H9 (cell line): ENCODE data around the gene CLEC17A. TPM values are rescaled to one million over a fixed set of nuclear protein-coding genes. Genes with fewer than 3 reads are reported as not detected.
A peak's percentile ranks its signal among the peaks of the same experiment; 100 is the strongest.

ENCODE experiments used
- DNase-seq: peaks from one replicate; pipeline ENCODE4 v3.0.0-alpha.2; 2017
- H2AFZ ChIP-seq: one replicate; pipeline ENCODE4 v1.6.1; 2013; ENCODE audit warnings: mild to moderate bottlenecking, low read length, control low read depth, moderate library complexity
- H2AK5ac ChIP-seq: 2 replicates; pipeline ENCODE4 v1.6.1; 2013; ENCODE audit warnings: low read length, control low read depth, mixed read lengths; ENCODE audit not compliant: insufficient read length
- H2BK120ac ChIP-seq: one replicate; pipeline ENCODE4 v1.6.1; 2013; ENCODE audit warnings: low read depth, mild to moderate bottlenecking, low read length, control low read depth, inconsistent platforms; ENCODE audit not compliant: poor library complexity, severe bottlenecking
- H2BK12ac ChIP-seq: 2 replicates; pipeline ENCODE4 v1.6.1; 2013; ENCODE audit warnings: low read length, control low read depth, mixed read lengths, low read depth; ENCODE audit not compliant: insufficient read length
- H2BK15ac ChIP-seq: 2 replicates; pipeline ENCODE4 v1.6.1; 2013; ENCODE audit warnings: low read depth, low read length, control low read depth
- H2BK20ac ChIP-seq: one replicate; pipeline ENCODE4 v1.6.1; 2013; ENCODE audit warnings: low read depth, mild to moderate bottlenecking, low read length, control low read depth, inconsistent platforms; ENCODE audit not compliant: poor library complexity, severe bottlenecking
- H2BK5ac ChIP-seq: 2 replicates; pipeline ENCODE4 v1.6.1; 2013; ENCODE audit warnings: low read length, control low read depth, mixed read lengths; ENCODE audit not compliant: insufficient read length
- H3K14ac ChIP-seq: 2 replicates; pipeline ENCODE4 v1.6.1; 2013; ENCODE audit warnings: low read length, control low read depth; ENCODE audit not compliant: insufficient read depth
- H3K18ac ChIP-seq: 2 replicates; pipeline ENCODE4 v1.6.1; 2013; ENCODE audit warnings: low read depth, mild to moderate bottlenecking, mixed read lengths, low read length, control low read depth; ENCODE audit not compliant: insufficient read length
- H3K23ac ChIP-seq: 2 replicates; pipeline ENCODE4 v1.6.1; 2013; ENCODE audit warnings: low read length, control low read depth, mixed read lengths, low read depth; ENCODE audit not compliant: insufficient read length
- H3K23me2 ChIP-seq: 2 replicates; pipeline ENCODE4 v1.6.1; 2013; ENCODE audit warnings: low read depth, mild to moderate bottlenecking, mixed read lengths, low read length, control low read depth; ENCODE audit not compliant: insufficient read length, poor library complexity, severe bottlenecking
- H3K27ac ChIP-seq: 2 replicates; pipeline ENCODE4 v1.5.1; 2013; ENCODE audit warnings: low read length, control low read depth, mixed read lengths, low read depth; ENCODE audit not compliant: insufficient read length
- H3K27me3 ChIP-seq: 2 replicates; pipeline ENCODE4 v1.6.1; 2013; ENCODE audit warnings: low read length, control low read depth, inconsistent platforms; ENCODE audit not compliant: insufficient read depth
- H3K4ac ChIP-seq: 2 replicates; pipeline ENCODE4 v1.6.1; 2013; ENCODE audit warnings: low read depth, mild to moderate bottlenecking, control low read depth, inconsistent platforms, low read length, moderate library complexity
- H3K4me1 ChIP-seq: 2 replicates; pipeline ENCODE4 v1.6.1; 2013; ENCODE audit warnings: low read length, control low read depth, inconsistent platforms; ENCODE audit not compliant: insufficient read depth
- H3K4me2 ChIP-seq: 2 replicates; pipeline ENCODE4 v1.6.1; 2013; ENCODE audit warnings: low read length, control low read depth, mixed read lengths; ENCODE audit not compliant: insufficient read length, insufficient read depth
- H3K56ac ChIP-seq: 2 replicates; pipeline ENCODE4 v1.6.1; 2013; ENCODE audit warnings: low read depth, mild to moderate bottlenecking, mixed read lengths, low read length, control low read depth; ENCODE audit not compliant: insufficient read length
- H3K79me1 ChIP-seq: 2 replicates; pipeline ENCODE4 v1.6.1; 2013; ENCODE audit warnings: low read depth, mild to moderate bottlenecking, moderate library complexity, low read length, control low read depth, inconsistent platforms; ENCODE audit not compliant: insufficient read depth, poor library complexity, severe bottlenecking
- H3K79me2 ChIP-seq: 2 replicates; pipeline ENCODE4 v1.6.1; 2013; ENCODE audit warnings: low read length, control low read depth, inconsistent platforms; ENCODE audit not compliant: insufficient read depth
- H3K9ac ChIP-seq: 2 replicates; pipeline ENCODE4 v1.6.1; 2013; ENCODE audit warnings: low read length, control low read depth, mixed read lengths; ENCODE audit not compliant: insufficient read length; ENCODE audit errors: extremely low read depth
- H3K9me3 ChIP-seq: one replicate; pipeline ENCODE4 v1.6.1; 2013; ENCODE audit warnings: low read depth, low read length, inconsistent platforms; ENCODE audit not compliant: control insufficient read depth
- H3T11ph ChIP-seq: one replicate; pipeline ENCODE4 v1.6.1; 2013; ENCODE audit warnings: mild to moderate bottlenecking, low read length, control low read depth, inconsistent platforms
- H4K20me1 ChIP-seq: one replicate; pipeline ENCODE4 v1.6.1; 2013; ENCODE audit not compliant: control insufficient read depth, insufficient read length, insufficient read depth
- H4K5ac ChIP-seq: 2 replicates; pipeline ENCODE4 v1.6.1; 2013; ENCODE audit warnings: low read depth, mild to moderate bottlenecking, mixed read lengths, low read length, control low read depth; ENCODE audit not compliant: insufficient read length
- H4K8ac ChIP-seq: replicated peaks from 2 replicates; pipeline ENCODE4 v1.6.1; 2013; ENCODE audit warnings: low read length, control low read depth, mixed read lengths, low read depth; ENCODE audit not compliant: insufficient read length
- H4K91ac ChIP-seq: 2 replicates; pipeline ENCODE4 v1.6.1; 2013; ENCODE audit warnings: low read depth, mild to moderate bottlenecking, moderate library complexity, mixed read lengths, low read length, control low read depth; ENCODE audit not compliant: insufficient read length
- H3K27ac Mint-ChIP-seq, 3 experiments: 2 replicates in 2 of 3; 3 replicates in 1 of 3; pipeline ENCODE4 v1.8.0; 2020 to 2021; ENCODE audit warnings: mixed read lengths in 3 of 3, mild to moderate bottlenecking in 1 of 3, moderate library complexity in 1 of 3
- H3K27me3 Mint-ChIP-seq: 2 replicates; pipeline ENCODE4 v1.8.0; 2021; ENCODE audit warnings: low read depth, mild to moderate bottlenecking, moderate library complexity, mixed read lengths
- H3K36me3 Mint-ChIP-seq, 3 experiments: 2 replicates in 2 of 3; 3 replicates in 1 of 3; pipeline ENCODE4 v1.8.0; 2020 to 2021; ENCODE audit warnings: low read depth in 3 of 3, mixed read lengths in 3 of 3; ENCODE audit not compliant: insufficient read depth in 1 of 3
- H3K4me1 Mint-ChIP-seq, 2 experiments: 2 replicates each; pipeline ENCODE4 v1.8.0; 2020; ENCODE audit warnings: mixed read lengths in 2 of 2
- H3K4me3 Mint-ChIP-seq, 2 experiments: 2 replicates in 1 of 2; 3 replicates in 1 of 2; pipeline ENCODE4 v1.8.0; 2020 to 2021; ENCODE audit warnings: mild to moderate bottlenecking in 2 of 2, mixed read lengths in 2 of 2, moderate library complexity in 1 of 2
- H3K9me3 Mint-ChIP-seq, 2 experiments: 2 replicates in 1 of 2; 3 replicates in 1 of 2; pipeline ENCODE4 v1.8.0; 2020; ENCODE audit warnings: mild to moderate bottlenecking in 2 of 2, mixed read lengths in 2 of 2, moderate library complexity in 1 of 2
- CTCF ChIP-seq: fragments of 200-600 bp; sonication (generic); conservative IDR thresholded peaks from 3 replicates; pipeline ENCODE4 v1.8.0; 2021; ENCODE audit warnings: antibody characterized with exemption, mild to moderate bottlenecking
- WGBS: extraction: QIAGEN DNeasy Blood & Tissue Kit; methylation state at CpG from one replicate; pipeline ENCODE4 v1.1.7; 2013; ENCODE audit warnings: missing lambda C conversion rate, low lambda C conversion rate, mixed read lengths; ENCODE audit not compliant: insufficient read length; ENCODE audit errors: extremely low coverage; 5-methylcytosine and 5-hydroxymethylcytosine counted together
- total RNA-seq: library from RNA; stranded (reverse); gene quantifications from 2 replicates; pipeline ENCODE4 v1.2.1, GENCODE V29; 2021

CLEC17A gene
- total RNA-seq, 1 experiment from 2014 or later = not detected

GRCh38 chr19:14553939-14554243, 29.0 kb upstream of the CLEC17A start:
- no peak overlapping the region for H3K56ac ChIP-seq
- no peak overlapping the region for H2BK20ac ChIP-seq
- Mint-ChIP-seq H3K36me3 (peaks cover under 1 to 4% (median 2%) of the 10 kb centered on the region in 3 experiments; a peak in 6 of 7 replicates), H3K27me3 (no peaks in the 10 kb centered on the region), H3K4me3 (no peak overlapping the region), H3K27ac (peak overlapping the region in 2 of 3 experiments; percentile 80 to 85; a peak in 4 of 7 replicates), H3K9me3 (no peaks in the 10 kb centered on the region), H3K4me1 (peaks cover 23 to 34% of the 10 kb centered on the region in 2 experiments)
- H2BK5ac ChIP-seq = no peak overlapping the region
- H3K27me3 ChIP-seq = no peaks in the 10 kb centered on the region
- H2BK120ac ChIP-seq = no peak overlapping the region
- H4K20me1 ChIP-seq = no peaks in the 10 kb centered on the region
- no peak overlapping the region for H3K9ac ChIP-seq
- no peak overlapping the region for H3K4ac ChIP-seq
- H2AFZ ChIP-seq = no peak overlapping the region
- no peaks in the 10 kb centered on the region; the same call in 1 of the 2 replicates for H3K4me1 ChIP-seq
- no peak overlapping the region for H3K4me2 ChIP-seq
- H4K5ac ChIP-seq = no peak overlapping the region
- no peak overlapping the region for H3K27ac ChIP-seq
- H3K79me2 ChIP-seq = no peaks in the 10 kb centered on the region; the same call in 1 of the 2 replicates
- no peak overlapping the region for H2BK12ac ChIP-seq
- H3K79me1 ChIP-seq = peaks cover 2% of the 10 kb centered on the region
- no peak overlapping the region for H3K23ac ChIP-seq
- no peaks in the 10 kb centered on the region for H3K9me3 ChIP-seq
- H2BK15ac ChIP-seq = no peak overlapping the region
- no peak for TF ChIP-seq CTCF
- no CpG with 5 or more reads among the region's 9 CpGs for WGBS
- H3K18ac ChIP-seq = no peak overlapping the region
- no peak overlapping the region for H3K14ac ChIP-seq
- H3T11ph ChIP-seq = no peak overlapping the region
- DNase-seq = no peak
- no peak overlapping the region for H4K91ac ChIP-seq
- H3K23me2 ChIP-seq = peaks cover 3% of the 10 kb centered on the region
- H4K8ac ChIP-seq = no peak overlapping the region
- H2AK5ac ChIP-seq = no peak overlapping the region
